Fibroblast of the aortic adventitia (primary cell): Measurements from ENCODE around the gene KRT28. TPM values are rescaled to one million over a fixed set of nuclear protein-coding genes. Genes with fewer than 3 reads are reported as not detected.
"Not testable (repeated sequence)": the region's sequence is repeated elsewhere in the genome, so short reads cannot be mapped to it uniquely, and the experiment has no call there.

Source experiments
- DNase-seq: peaks from one replicate; pipeline ENCODE4 v3.0.0-alpha.2; 2010; ENCODE audit warnings: low read depth
- H3K4me3 ChIP-seq: 2 replicates; pipeline ENCODE4 v1.5.1; 2011; ENCODE audit warnings: low read depth, mild to moderate bottlenecking, control low read depth, low read length, moderate library complexity
- total RNA-seq: library from RNA; depleted of rRNA; stranded (reverse); fragments of >200 nt; gene quantifications from 2 replicates; pipeline ENCODE4 v1.2.3, GENCODE V29; 2012; ENCODE audit warnings: low replicate concordance
- TF ChIP-seq, protein P1 (sequence below): IDR thresholded peaks from 2 replicates; pipeline ENCODE4 v1.5.1; 2011; ENCODE audit warnings: mild to moderate bottlenecking, low read length, control low read depth, inconsistent platforms; ENCODE audit not compliant: insufficient read depth

Gene KRT28
- total RNA-seq, 1 donor: not detected

DNA sequence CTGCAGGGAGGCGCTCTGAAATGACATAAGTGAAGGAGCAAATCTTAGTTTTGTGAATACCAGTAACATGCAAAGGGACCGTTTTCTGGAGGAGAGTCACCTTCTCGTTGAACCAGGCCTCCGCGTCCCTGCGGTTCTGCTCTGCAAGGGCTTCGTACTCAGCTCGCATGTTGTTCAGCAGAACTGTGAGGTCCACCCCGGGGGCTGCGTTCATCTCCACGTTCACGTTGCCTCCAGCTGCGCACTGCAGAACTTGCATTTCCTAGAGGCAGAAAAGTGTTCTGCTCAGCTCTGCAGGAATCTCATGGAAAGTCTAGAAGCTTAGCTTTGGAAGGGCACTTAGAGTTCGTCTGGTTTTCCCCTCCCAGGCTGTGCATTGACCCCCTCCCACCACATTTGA lies 48.7 kb downstream of the KRT28 start:
- no peak overlapping the region for H3K4me3 ChIP-seq
- no peak for DNase-seq
- TF ChIP-seq, protein P1, sequence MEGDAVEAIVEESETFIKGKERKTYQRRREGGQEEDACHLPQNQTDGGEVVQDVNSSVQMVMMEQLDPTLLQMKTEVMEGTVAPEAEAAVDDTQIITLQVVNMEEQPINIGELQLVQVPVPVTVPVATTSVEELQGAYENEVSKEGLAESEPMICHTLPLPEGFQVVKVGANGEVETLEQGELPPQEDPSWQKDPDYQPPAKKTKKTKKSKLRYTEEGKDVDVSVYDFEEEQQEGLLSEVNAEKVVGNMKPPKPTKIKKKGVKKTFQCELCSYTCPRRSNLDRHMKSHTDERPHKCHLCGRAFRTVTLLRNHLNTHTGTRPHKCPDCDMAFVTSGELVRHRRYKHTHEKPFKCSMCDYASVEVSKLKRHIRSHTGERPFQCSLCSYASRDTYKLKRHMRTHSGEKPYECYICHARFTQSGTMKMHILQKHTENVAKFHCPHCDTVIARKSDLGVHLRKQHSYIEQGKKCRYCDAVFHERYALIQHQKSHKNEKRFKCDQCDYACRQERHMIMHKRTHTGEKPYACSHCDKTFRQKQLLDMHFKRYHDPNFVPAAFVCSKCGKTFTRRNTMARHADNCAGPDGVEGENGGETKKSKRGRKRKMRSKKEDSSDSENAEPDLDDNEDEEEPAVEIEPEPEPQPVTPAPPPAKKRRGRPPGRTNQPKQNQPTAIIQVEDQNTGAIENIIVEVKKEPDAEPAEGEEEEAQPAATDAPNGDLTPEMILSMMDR: no peak

- H3K4me3 ChIP-seq: no peak overlapping the region
- no peak for DNase-seq
- TF ChIP-seq, protein P1: no peak
These were observed 49.4 kb downstream of the KRT28 start for GRCh38 chr17:40750391-40750790.

GRCh38 chr17:40748666-40749065 lies 51.1 kb downstream of the KRT28 start:
- not testable (repeated sequence) for DNase-seq, H3K4me3 ChIP-seq

Other genes starting within 250 kb of the KRT28 start
- gene CCR7, start 234.5 kb downstream of the KRT28 start, total RNA-seq: not detected in 2 replicates
- 112 and 119 TPM in 2 replicates for gene SMARCE1, start 152.1 kb downstream of the KRT28 start, total RNA-seq
- not detected in 2 replicates for gene KRT222, start 134.8 kb downstream of the KRT28 start, total RNA-seq
- gene KRT24, start 96.2 kb downstream of the KRT28 start, total RNA-seq: not detected in 2 replicates
- not detected in 2 replicates for gene KRT25, start 44.6 kb downstream of the KRT28 start, total RNA-seq
- gene KRT26, start 27.8 kb downstream of the KRT28 start, total RNA-seq: not detected in 2 replicates
- not detected in 2 replicates for gene KRT27, start 17.4 kb downstream of the KRT28 start, total RNA-seq
- 12.2 TPM in 1 of 2 replicates, not detected in the other for gene KRT10, start 22.7 kb upstream of the KRT28 start, total RNA-seq
- gene KRT12, start 67.3 kb upstream of the KRT28 start, total RNA-seq: not detected in 2 replicates
- gene KRT20, start 85.3 kb upstream of the KRT28 start, total RNA-seq: not detected in 2 replicates
- not detected in 2 replicates for gene KRT23, start 137.7 kb upstream of the KRT28 start, total RNA-seq
- not detected in 2 replicates for gene KRT39, start 167.0 kb upstream of the KRT28 start, total RNA-seq
- gene KRT40, start 184.4 kb upstream of the KRT28 start, total RNA-seq: not detected in 2 replicates
- not detected in 2 replicates for gene KRTAP3-3, start 194.2 kb upstream of the KRT28 start, total RNA-seq
- gene KRTAP3-2, start 199.9 kb upstream of the KRT28 start, total RNA-seq: not detected in 2 replicates
- gene KRTAP3-1, start 209.2 kb upstream of the KRT28 start, total RNA-seq: not detected in 2 replicates
- 1.4 TPM in 1 of 2 replicates, not detected in the other for gene KRTAP1-5, start 227.2 kb upstream of the KRT28 start, total RNA-seq
- gene KRTAP1-4, start 230.2 kb upstream of the KRT28 start, total RNA-seq: not detected in 2 replicates
- not detected in 2 replicates for gene KRTAP1-3, start 234.9 kb upstream of the KRT28 start, total RNA-seq
- not detected in 2 replicates for gene KRTAP1-1, start 241.5 kb upstream of the KRT28 start, total RNA-seq
- gene KRTAP2-1, start 247.4 kb upstream of the KRT28 start, total RNA-seq: not detected in 2 replicates